T-helper 1 cell (primary cell): ENCODE data around the gene OR5AU1.

Experiments used
- DNase-seq, 5 donors: peaks; one replicate each; pipeline ENCODE4 v3.0.0-alpha.2; 2012 to 2020
- total RNA-seq, 4 donors: gene quantifications; one replicate each; lab custom pipeline; 2026; lab: John Stamatoyannopoulos, UW

OR5AU1 gene
- 0 to 0.54 (median 0.04) reads per million in 4 donors for total RNA-seq

- DNase-seq = no peak
Measured at GRCh38 chr14:21155963-21156362, at the start of gene OR5AU1. TSS of gene OR5AU1 (minus strand) at chr14:21156063. CDS start at chr14:21155872, 191 bp downstream.

GRCh38 chr14:21205026-21205677 is 49.3 kb upstream of the OR5AU1 start:
- DNase-seq = no peak

- no peak for DNase-seq
Measured at GRCh38 chr14:21204167-21205025, 48.5 kb upstream of the OR5AU1 start.

- no peak for DNase-seq
Measured at GRCh38 chr14:21203470-21204166, 47.8 kb upstream of the OR5AU1 start.

GRCh38 chr14:21202463-21203358 is 46.8 kb upstream of the OR5AU1 start:
- no peak for DNase-seq

- DNase-seq = no peak
Measured at GRCh38 chr14:21201732-21202462, 46.0 kb upstream of the OR5AU1 start.

GRCh38 chr14:21200752-21201461 is 45.0 kb upstream of the OR5AU1 start:
- no peak for DNase-seq

GRCh38 chr14:21199611-21200560 is 44.0 kb upstream of the OR5AU1 start:
- no peak for DNase-seq

- no peak for DNase-seq
Measured at GRCh38 chr14:21197418-21198205, 41.7 kb upstream of the OR5AU1 start.

- DNase-seq = no peak
Measured at GRCh38 chr14:21194597-21194996, 38.7 kb upstream of the OR5AU1 start.

GRCh38 chr14:21192875-21193535 is 37.1 kb upstream of the OR5AU1 start:
- DNase-seq = no peak

GRCh38 chr14:21192447-21192822 is 36.6 kb upstream of the OR5AU1 start:
- no peak for DNase-seq

GRCh38 chr14:21191809-21192446 is 36.1 kb upstream of the OR5AU1 start:
- DNase-seq = peak; percentile 33 to 80 (median 57)

- no peak for DNase-seq
Measured at GRCh38 chr14:21191261-21191808, 35.5 kb upstream of the OR5AU1 start.

- DNase-seq = no peak
Measured at GRCh38 chr14:21185491-21185890, 29.6 kb upstream of the OR5AU1 start.

- DNase-seq = no peak
Measured at GRCh38 chr14:21184254-21184653, 28.4 kb upstream of the OR5AU1 start.

- DNase-seq = no peak
Measured at GRCh38 chr14:21182166-21182565, 26.3 kb upstream of the OR5AU1 start.
